Measurements from ENCODE around the gene EMP2.

- TF ChIP-seq CTCF (IDR thresholded peaks at IDR 0.05; ENCODE audit: low read length), result no peak
- no peak for TF ChIP-seq EZH2 (IDR thresholded peaks at IDR 0.05; ENCODE audit: borderline replicate concordance, low read length)
These were observed 37.0 kb downstream of the EMP2 start for GRCh38 chr16:10543231-10543977.

Data from OCI-LY1 (cell line).